Activated CD4-positive, alpha-beta T cell treated with anti-CD3 and anti-CD28 coated beads, Interleukin-2, amount 50 U/mL, for 24 hours (primary cell): ENCODE measurements around the gene RPTOR.
A peak's percentile ranks its signal among the peaks of the same experiment; 100 is the strongest.

ENCODE experiments used
- DNase-seq, 2 donors: peaks; one replicate each; pipeline ENCODE4 v3.0.0-alpha.2; 2020; ENCODE audit warnings: low read depth in 1 of 2, low spot score in 1 of 2

Gene RPTOR

GRCh38 chr17:80826346-80826954, 281.8 kb downstream of the RPTOR start:
- no peak for DNase-seq

- DNase-seq = no peak
These were observed 282.5 kb downstream of the RPTOR start for GRCh38 chr17:80826955-80827645.

- DNase-seq = no peak
These were observed 283.3 kb downstream of the RPTOR start for GRCh38 chr17:80827646-80828643.

GRCh38 chr17:80829166-80829813, 284.7 kb downstream of the RPTOR start:
- no peak for DNase-seq

GRCh38 chr17:80830020-80830780, 285.6 kb downstream of the RPTOR start:
- DNase-seq = no peak

- DNase-seq = no peak
These were observed 286.9 kb downstream of the RPTOR start for GRCh38 chr17:80831491-80831890.

GRCh38 chr17:80832266-80832676, 287.6 kb downstream of the RPTOR start:
- DNase-seq = no peak

- DNase-seq = peak; percentile 76 to 86
These were observed 288.4 kb downstream of the RPTOR start for GRCh38 chr17:80832888-80833583.

GRCh38 chr17:80833952-80834892, 289.6 kb downstream of the RPTOR start:
- no peak for DNase-seq

- DNase-seq = no peak
These were observed 290.2 kb downstream of the RPTOR start for GRCh38 chr17:80834893-80835275.

- no peak for DNase-seq
These were observed 291.4 kb downstream of the RPTOR start for GRCh38 chr17:80835816-80836657.

GRCh38 chr17:80836658-80836965, 292.0 kb downstream of the RPTOR start:
- DNase-seq = no peak

GRCh38 chr17:80836971-80837481, 292.4 kb downstream of the RPTOR start:
- no peak for DNase-seq

GRCh38 chr17:80837711-80838110, 293.1 kb downstream of the RPTOR start:
- DNase-seq = no peak

- DNase-seq = no peak
These were observed 293.8 kb downstream of the RPTOR start for GRCh38 chr17:80838311-80839025.

- DNase-seq = no peak
These were observed 294.3 kb downstream of the RPTOR start for GRCh38 chr17:80839026-80839345.

GRCh38 chr17:80839511-80839941, 294.9 kb downstream of the RPTOR start:
- no peak for DNase-seq
